Stimulated activated CD4-positive, alpha-beta T cell treated with anti-CD3 and anti-CD28 coated beads, Interleukin-12 subunit alpha, Interleukin-12 subunit beta, amount 100 ng/mL, for 4 hours (primary cell): ENCODE data around the gene APOL2.
"Not testable (repeated sequence)": the region's sequence is repeated elsewhere in the genome, so short reads cannot be mapped to it uniquely, and the experiment has no call there.

Source experiments
- DNase-seq: peaks from one replicate; pipeline ENCODE4 v3.0.0-alpha.2; 2020

APOL2 gene

DNA sequence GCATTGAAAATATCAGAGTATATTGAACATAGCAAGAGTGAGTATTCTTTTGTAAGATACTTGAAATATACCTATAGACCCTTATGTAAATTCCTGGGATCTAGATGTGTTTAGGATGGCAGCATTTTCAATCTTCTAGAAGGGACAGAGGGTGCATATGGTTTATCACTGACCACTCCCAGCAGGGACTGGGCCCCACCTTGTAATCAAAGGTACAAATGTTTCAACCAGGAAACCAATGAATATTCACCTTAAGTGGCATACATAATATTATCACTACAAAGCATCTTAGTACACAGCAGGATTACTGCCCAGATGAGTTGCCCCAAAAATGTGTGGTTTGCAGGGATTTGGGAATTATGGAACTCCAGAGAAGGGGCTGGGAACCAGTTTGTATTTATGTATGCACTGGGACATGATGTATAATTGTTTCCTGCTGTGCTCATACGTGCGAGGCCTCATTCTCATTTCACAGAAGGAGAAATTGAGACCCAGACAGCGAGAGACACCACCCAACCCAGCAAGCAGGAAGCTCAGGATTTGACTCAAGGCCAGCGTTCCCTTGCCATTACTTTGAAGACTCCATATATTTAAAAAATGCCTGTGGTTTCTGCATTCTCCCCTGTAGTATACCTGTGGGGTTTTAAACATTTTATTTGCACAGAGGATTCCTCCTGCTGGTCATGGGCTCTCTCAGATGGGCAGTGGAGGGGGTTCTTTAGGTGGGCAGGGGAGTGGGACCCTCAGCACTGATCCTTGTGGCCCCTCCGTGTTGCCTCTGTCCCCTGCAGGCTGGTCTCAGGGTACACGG, 42.9 kb downstream of the APOL2 start:
- no peak for DNase-seq

DNA sequence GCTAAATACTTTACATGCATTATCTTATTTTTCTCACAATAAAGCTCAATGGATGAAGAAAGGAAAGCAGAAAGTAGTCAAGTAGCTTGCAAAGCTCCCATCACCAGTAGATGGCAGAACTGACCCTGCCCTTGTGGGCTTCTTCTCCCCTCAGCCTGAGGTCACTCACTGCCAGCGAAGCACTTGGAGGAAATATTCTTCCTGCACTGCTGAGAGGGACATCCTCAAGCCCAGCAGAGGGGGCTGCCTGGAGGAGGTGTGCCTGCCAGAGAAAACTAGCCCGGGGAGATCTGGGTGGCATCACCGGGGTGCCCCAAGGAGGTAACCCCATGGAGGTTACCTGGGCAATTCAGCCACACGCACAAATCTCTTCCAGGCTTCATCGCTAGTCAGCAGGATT, 44.4 kb downstream of the APOL2 start:
- peak; percentile 22 for DNase-seq

DNA sequence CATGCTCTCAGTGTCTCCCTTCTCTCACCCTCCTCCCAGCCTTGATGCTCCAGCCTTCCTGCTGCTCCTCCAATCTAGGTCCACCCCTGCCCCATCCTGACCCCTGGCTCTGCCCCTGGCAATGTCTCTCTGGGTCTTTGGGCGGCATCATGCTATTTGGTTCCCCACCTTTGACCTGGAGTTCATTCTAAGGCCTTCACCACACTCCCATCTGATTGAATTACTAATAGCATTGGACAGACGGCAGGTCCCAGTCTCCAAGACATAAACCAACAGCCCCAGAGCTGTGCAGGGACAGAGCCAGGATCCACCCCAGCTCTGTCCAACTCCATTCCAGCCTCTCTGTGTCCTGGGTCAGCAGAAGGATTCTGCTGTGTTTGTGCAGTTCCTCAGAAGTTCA, 44.9 kb downstream of the APOL2 start:
- no peak for DNase-seq

DNA sequence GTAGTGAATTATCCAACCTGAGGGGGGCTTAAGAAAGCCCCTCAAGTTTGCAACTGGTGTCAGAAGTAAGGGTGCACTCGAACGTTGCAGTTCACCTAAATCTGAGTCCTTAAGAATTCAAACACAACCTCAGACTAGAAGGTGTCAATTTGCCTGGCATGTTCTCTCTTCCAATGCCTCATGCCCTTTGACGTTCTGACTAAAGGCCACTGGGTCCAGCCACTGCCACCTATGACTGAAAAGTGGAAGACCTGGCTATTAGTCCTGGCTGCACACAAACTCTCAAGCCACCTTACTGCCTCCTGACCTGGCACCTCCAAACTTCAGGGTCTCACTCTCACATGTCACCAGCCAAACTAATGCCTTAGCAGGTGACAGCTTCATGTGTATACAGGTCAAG, 45.8 kb downstream of the APOL2 start:
- DNase-seq: no peak

DNA sequence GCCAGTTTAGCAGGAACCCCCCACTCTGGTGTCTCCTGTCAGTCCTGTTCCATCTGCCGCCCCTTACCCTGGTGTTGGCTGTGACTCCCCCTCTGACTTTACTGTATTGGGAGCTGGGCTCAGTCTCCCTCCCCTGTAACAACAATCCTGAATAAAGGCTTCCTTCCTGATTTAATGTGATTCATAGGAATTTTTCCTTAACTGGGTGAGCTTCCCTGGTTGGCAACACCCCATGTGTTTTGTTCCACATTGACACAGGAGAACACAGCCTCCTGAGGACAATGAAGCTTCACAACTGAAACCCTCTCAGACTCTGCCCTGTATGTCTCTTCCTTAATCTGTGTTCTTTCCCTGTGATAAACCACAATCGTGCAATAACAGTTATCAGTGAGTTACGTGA, 46.2 kb downstream of the APOL2 start:
- no peak for DNase-seq

DNA sequence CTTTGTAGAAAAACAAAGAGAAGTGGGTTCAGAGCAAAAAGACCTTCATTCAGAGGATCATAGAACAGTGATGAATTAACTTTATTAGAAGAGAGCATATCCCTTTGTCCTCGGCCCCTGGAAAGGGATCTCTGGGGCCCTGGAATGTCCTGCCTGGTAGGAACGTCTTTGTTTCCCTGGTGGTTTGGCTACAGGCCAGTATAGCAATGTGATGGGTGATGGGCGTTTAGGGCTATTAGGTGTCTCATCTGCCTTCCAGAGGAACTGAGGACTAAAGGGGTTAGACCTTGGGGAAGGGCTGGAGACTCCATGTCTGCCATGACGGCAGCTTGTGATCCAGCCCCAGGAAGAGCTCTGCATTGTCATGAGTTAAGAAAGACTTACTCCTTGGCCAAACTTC, 46.8 kb downstream of the APOL2 start:
- DNase-seq: no peak

DNA sequence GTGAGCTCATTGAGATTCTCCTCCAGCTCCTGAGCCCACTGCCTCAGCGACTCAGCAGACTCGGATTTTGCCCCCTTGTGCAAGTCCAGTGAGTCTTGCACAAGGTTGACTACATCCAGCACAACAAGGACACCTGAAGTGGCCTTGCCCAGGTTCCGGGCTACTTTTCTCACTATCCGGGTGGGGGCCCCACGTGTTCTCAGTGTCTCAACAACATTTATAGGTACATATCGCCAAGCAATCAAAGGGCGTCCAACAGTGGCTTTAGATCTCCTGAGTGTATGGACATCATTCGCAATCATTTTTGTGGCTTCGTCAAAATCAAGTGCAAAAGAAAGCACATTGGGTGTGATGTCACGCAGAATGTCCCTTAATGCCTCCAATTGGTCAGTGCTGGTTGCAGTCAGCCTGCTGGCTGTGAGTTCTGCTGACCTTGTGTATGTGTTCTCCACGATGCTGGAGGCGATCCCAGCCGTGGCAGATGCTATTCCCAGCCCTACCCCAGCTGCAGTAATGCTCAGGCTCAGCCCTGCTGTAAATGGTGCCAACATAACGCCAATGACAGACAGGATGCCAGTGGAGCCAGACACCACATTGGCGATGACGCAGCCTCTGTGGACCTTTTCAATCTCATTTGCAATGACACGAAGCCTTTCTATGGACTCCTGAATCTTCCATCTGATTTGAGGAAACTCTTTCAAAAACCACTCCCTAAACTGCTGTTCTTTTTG, 48.1 kb downstream of the APOL2 start:
- no peak for DNase-seq

DNA sequence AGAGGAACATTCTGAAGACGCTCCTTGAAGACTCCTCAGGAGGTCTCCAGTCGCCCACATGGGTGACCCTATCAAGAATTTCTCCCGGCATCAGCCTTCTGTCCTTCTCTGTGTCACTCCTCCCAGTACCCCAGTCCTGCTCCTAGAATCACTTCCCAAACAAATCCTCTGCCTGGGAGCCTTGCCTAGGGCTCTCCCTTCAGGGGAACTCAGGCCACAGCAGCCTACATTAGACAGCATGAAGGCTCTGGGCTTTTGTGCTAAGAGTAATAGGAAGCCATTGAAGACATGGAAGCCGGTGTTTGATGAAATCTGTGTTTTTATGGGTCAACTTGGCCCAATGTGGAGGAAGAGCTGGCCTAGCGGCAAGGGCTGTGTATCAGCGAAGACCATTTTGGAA, 51.5 kb downstream of the APOL2 start:
- DNase-seq: not testable (repeated sequence)

DNA sequence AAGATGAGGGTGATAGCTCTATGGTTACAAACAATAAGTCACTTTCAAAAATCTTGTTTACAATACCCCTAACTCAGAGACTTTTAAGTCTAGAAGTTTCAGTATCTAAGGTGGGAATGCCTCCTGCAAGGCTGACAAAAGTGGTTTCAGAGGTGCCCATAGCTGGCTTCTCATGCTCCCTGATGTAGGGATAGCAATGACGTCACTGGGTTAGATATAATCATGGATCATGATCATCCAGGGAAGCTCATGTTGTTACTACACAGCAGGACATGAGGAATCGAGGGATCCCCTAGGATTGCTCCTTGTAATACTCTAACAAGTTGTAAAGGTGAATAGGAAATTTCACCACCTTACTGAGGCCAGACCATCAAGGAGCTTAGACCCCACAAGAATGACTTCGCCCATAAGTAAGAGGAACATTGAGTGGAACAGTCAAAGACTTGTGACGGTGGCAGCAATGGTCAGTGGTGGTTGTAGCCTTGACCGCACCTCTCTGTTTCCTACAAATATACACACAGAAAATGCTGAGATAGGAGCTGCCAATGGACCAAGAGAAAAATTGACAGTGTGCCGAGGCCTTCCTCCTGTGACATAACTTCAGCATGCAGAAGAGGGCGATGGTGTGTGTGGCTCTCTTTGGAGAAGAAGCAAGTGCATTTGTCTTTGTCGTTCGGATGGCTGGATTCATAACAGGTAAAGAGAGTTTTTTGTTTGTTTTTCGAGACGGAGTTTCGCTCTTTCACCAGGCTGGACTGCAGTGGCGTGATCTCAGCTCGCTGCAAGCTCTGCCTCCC, 53.3 kb downstream of the APOL2 start:
- DNase-seq: no peak

DNA sequence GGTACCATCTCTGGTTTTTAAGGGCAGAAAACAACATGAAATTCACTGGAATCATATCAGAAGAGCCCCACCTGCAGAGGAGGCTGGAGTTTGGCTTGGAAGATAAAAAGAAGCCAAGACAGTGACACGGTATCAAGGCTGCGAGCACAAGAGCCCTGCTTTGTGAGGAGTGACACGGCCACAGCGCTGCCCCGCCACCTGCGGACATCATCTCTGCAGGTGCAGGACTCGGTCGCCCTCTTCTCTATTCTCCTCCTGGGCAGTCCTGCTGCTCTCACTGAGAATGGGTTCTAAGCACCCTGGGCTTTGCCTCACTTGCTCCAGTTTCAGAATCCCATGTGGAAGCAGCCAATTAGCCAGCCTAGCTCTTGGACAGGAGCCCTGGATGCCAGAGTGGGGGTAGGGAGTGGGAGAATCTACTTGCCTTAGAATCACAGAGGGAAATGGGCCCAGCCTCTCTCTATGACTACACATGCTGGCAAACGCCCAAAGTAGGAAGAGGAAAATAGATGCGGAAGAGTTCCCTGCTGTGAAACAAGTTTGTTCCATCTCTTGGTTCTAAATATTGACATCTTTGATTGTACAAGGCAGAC, 54.8 kb downstream of the APOL2 start:
- no peak for DNase-seq

DNA sequence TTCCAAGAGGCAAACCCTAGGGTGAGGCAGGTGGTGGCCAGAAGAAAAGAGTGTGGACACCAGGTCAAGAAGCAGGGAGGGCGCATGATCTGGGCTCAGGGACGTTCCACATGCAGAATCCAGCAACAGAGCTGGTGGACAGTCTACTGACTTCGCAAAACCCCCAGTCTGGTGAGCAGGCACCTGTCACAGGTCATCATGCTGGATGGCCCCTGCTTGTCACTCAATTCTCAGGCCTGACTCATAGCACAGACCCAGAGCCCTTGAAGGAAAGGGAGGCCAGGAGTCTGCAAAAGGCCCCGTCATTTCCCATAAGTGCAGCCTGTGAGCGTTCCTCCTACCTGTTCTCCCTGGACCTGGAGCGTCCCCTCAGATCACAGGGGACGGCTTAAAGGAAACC, 55.9 kb downstream of the APOL2 start:
- DNase-seq: no peak

DNA sequence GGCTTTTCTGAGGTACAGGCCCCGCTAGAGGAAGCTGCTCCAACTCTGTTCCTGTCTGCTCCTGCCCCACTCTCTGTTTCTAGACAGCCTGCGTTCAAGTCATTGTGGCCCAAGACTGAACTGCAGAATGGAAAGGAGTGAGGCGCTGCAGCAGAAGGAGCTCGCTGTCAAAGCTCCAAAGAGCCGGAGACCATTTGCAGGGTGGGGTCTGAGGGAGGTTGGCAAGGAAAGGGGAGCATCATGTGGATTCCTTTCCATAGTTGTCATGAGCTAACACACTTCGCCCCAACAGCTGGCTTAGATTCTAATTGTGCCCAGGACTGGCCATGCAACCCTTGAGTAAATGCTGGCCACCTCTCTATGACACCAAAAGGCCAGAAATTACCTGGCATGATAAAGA, 56.5 kb downstream of the APOL2 start:
- DNase-seq: no peak

DNA sequence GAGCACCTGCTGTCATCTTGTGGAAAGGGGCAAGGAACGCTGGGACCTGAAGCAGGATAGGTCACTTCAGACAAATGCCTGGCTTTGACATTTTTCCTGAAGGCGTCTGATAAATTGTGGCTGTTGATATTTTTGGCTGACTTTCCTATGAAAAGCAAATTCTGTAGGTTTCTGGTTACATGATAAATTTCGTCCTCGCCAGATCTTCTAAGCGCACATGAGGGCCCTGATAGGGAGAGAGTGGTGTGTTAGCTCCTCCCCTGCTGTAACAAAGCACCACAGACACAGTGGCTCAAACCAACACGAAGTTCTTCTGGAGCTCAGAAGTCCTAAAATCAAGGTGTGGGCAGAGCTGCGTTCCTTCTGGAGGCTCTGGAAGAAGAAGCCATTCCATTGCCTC, 57.3 kb downstream of the APOL2 start:
- no peak for DNase-seq

DNA sequence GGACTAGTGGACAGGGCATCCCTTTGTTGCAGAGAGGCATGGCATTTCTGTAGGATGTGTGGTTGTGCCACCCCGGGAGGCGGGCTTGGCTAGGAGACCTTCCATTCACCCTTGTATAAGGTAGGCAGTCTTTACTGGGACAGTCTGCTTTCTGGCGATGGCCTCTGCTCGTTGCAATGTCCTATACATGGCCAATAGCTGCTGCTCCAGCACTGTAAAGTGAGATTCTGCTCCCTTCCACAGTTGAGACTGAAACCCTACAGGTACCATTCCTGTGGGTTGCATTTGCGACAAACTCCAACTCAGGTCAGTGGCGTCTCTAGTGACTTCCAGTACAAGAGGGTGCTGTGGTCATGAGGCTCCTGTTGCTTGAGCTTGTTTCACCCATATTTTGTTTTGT, 58.4 kb downstream of the APOL2 start:
- no peak for DNase-seq

DNA sequence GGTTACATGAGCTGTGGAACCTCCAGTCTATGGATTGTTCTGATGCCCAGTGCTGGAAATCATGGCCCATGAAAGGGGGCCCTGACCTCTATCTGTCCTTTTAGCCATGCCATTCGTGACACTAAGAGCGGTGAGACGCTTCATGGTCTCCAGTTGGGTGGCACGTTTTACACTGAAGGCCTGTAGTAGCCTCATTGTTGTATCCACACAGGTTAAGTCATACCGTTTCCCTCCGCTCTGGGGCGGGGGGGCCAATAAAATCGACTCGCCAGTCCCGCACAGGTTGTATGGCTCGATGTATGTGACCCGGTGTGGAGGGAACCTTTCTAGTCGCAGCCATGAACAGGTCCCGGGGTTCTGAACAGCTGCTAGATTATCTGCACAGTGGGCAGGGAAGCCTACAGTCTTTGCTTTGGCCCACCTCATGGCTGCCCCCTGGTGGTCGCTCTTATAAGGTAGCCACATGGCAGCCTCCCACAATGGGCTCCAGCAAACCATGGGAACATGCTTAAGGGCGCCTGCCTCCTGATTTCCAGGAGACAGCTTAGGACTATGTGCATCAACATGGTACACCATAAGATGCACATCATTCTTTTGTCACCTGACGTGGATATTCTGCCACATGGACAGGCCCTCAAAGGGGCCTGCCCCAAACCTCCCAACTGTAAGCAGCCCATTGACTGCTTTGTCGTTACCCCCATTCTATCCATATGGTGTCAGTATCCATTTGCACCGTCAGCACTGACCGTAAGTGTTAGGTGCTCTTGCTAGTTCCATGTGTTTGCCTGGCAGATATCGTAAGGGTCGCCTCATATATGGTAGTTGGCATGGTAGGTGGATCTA, 59.1 kb downstream of the APOL2 start:
- DNase-seq: peak; percentile 90

DNA sequence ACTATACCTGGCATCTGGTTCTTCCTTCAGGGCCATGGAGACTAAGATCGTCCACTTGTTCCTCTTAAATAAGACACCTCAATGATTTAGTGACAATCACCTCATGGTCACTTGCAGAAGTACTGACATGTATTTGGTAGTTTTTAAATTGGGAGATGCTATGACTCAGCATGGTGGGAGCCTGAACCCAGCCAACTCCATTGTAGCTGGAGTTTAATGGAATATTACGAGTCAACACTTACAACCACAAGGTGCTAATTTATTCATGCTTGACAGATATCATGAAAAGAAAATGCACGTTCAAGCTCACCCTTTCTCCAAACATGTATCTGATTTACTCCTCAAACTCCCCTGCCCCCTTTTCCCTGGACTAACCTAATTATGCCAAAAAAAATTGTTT, 62.2 kb downstream of the APOL2 start:
- no peak for DNase-seq
